SK-N-SH (cell line): Measurements from ENCODE around the gene RGS6. TPM values are rescaled to one million over a fixed set of nuclear protein-coding genes. Genes with fewer than 3 reads are reported as not detected.

Source experiments
- CTCF ChIA-PET: fragments of 300-600, 350-600 bp; formaldehyde crosslinking; extraction: SDS; loops from one replicate; lab custom pipeline; 2021; lab: Yijun Ruan, JAX
- POLR2A ChIA-PET: fragments of 350-600 bp; sonication (Branson Sonifier 250); formaldehyde crosslinking; extraction: SDS; loops from one replicate; lab custom pipeline; 2020; ENCODE audit warnings: antibody characterized with exemption, inconsistent platforms; lab: Yijun Ruan, JAX
- DNase-seq: peaks from one replicate; pipeline ENCODE4 v3.0.0; 2012
- H2AFZ ChIP-seq: fragments of 200-600 bp; sonication (generic); 2 replicates; pipeline ENCODE4 v1.8.1; 2016; ENCODE audit warnings: antibody characterized with exemption, mild to moderate bottlenecking, low read depth
- H3F3A ChIP-seq: fragments of 200-600 bp; sonication (generic); replicated peaks from 2 replicates; pipeline ENCODE3; 2016; ENCODE audit warnings: antibody characterized with exemption, mild to moderate bottlenecking; ENCODE audit not compliant: insufficient read depth
- H3K27ac ChIP-seq, 2 experiments: fragments of 200-500 bp in 1 of 2; fragments of 200-600 bp in 1 of 2; sonication (Bioruptor generic) in 1 of 2; sonication (generic), shearing (Covaris generic) in 1 of 2; 2 replicates each; pipeline versions ENCODE4 v1.5.1 to v1.6.1; 2014 to 2016; ENCODE audit warnings: low read depth in 2 of 2, inconsistent platforms in 1 of 2, low read length in 1 of 2, mild to moderate bottlenecking in 1 of 2, mixed read lengths in 1 of 2
- H3K27me3 ChIP-seq: fragments of 200-600 bp; sonication (generic), shearing (Covaris generic); 2 replicates; pipeline ENCODE4 v1.6.1; 2016; ENCODE audit warnings: mixed run types; ENCODE audit not compliant: insufficient read depth
- H3K36me3 ChIP-seq, 2 experiments: fragments of 200-500 bp in 1 of 2; fragments of 200-600 bp in 1 of 2; sonication (Bioruptor generic) in 1 of 2; sonication (generic) in 1 of 2; replicated peaks in 1 of 2; 2 replicates each; pipeline versions ENCODE3 to v1.5.1; 2014 to 2016; ENCODE audit warnings: low read length in 1 of 2, mild to moderate bottlenecking in 1 of 2; ENCODE audit not compliant: insufficient read depth in 2 of 2, control insufficient read depth in 1 of 2
- H3K4me1 ChIP-seq, 2 experiments: fragments of 200-500 bp in 1 of 2; fragments of 200-600 bp in 1 of 2; sonication (Bioruptor generic) in 1 of 2; sonication (generic), shearing (Covaris generic) in 1 of 2; 2 replicates each; pipeline versions ENCODE4 v1.5.1 to v1.6.1; 2014 to 2016; ENCODE audit warnings: low read depth in 1 of 2, low read length in 1 of 2, mixed run types in 1 of 2; ENCODE audit not compliant: insufficient read depth in 2 of 2, control insufficient read depth in 1 of 2
- H3K4me2 ChIP-seq: fragments of 200-600 bp; sonication (generic), shearing (Covaris generic); 2 replicates; pipeline ENCODE4 v1.6.1; 2017; ENCODE audit warnings: mixed run types
- H3K4me3 ChIP-seq, 2 experiments: fragments of 200-500 bp in 1 of 2; fragments of 200-600 bp in 1 of 2; sonication (Bioruptor generic) in 1 of 2; sonication (generic), shearing (Covaris generic) in 1 of 2; 2 replicates each; pipeline versions ENCODE4 v1.5.1 to v1.8.1; 2014 to 2016; ENCODE audit warnings: low read depth in 2 of 2, inconsistent platforms in 1 of 2, low read length in 1 of 2, mild to moderate bottlenecking in 1 of 2, mixed read lengths in 1 of 2, moderate library complexity in 1 of 2
- H3K79me2 ChIP-seq: fragments of 200-600 bp; sonication (generic); 2 replicates; pipeline ENCODE4 v1.8.1; 2017; ENCODE audit warnings: mild to moderate bottlenecking; ENCODE audit not compliant: insufficient read depth
- H3K9ac ChIP-seq: fragments of 200-600 bp; sonication (generic); 2 replicates; pipeline ENCODE4 v1.6.1; 2017; ENCODE audit warnings: mixed run types
- H3K9me2 ChIP-seq: fragments of 200-600 bp; sonication (generic); 2 replicates; pipeline ENCODE4 v1.6.1; 2017; ENCODE audit warnings: mixed run types
- H3K9me3 ChIP-seq: fragments of 200-600 bp; sonication (generic); 2 replicates; pipeline ENCODE4 v1.6.1; 2017; ENCODE audit warnings: mixed run types, mild to moderate bottlenecking, moderate library complexity
- H4K20me1 ChIP-seq: fragments of 200-600 bp; sonication (generic); 2 replicates; pipeline ENCODE4 v1.6.1; 2017; ENCODE audit warnings: mild to moderate bottlenecking, mixed run types; ENCODE audit not compliant: insufficient read depth
- CTCF ChIP-seq: fragments of 200-600 bp; sonication (generic); IDR thresholded peaks from 2 replicates; pipeline ENCODE4 v1.6.1; 2017; ENCODE audit warnings: antibody characterized with exemption, mild to moderate bottlenecking, moderate library complexity
- EP300 ChIP-seq, 2 experiments: IDR thresholded peaks; 2 replicates each; pipeline versions ENCODE4 v1.4.0 to v1.6.1; 2012; ENCODE audit warnings: borderline replicate concordance in 1 of 2, low read depth in 1 of 2, low read length in 1 of 2
- FOSL2 ChIP-seq: IDR thresholded peaks from 2 replicates; pipeline ENCODE4 v1.4.0; 2012; ENCODE audit warnings: low read depth, mild to moderate bottlenecking, moderate library complexity, borderline replicate concordance
- FOXM1 ChIP-seq: IDR thresholded peaks from 2 replicates; pipeline ENCODE4 v1.4.0; 2012; ENCODE audit warnings: low read depth, mild to moderate bottlenecking
- GABPA ChIP-seq: IDR thresholded peaks from 2 replicates; pipeline ENCODE4 v1.4.0; 2012; ENCODE audit warnings: low read depth, mild to moderate bottlenecking
- GATA2 ChIP-seq: sonication (generic); formaldehyde crosslinking; IDR thresholded peaks from 2 replicates; pipeline ENCODE4 v1.5.0; 2020; ENCODE audit warnings: mild to moderate bottlenecking, missing genetic modification reagents
- MEF2A ChIP-seq: IDR thresholded peaks from 2 replicates; pipeline ENCODE4 v1.4.0; 2012; ENCODE audit warnings: low read depth, borderline replicate concordance
- NFIC ChIP-seq: IDR thresholded peaks from 2 replicates; pipeline ENCODE4 v1.4.0; 2012; ENCODE audit warnings: borderline replicate concordance
- NRF1 ChIP-seq: IDR thresholded peaks from 2 replicates; pipeline ENCODE4 v1.6.1; 2012; ENCODE audit warnings: low read depth, mild to moderate bottlenecking, low read length
- POLR2AphosphoS5 ChIP-seq: IDR thresholded peaks from 2 replicates; pipeline ENCODE4 v1.6.1; 2012; ENCODE audit warnings: low read depth, low read length
- RAD21 ChIP-seq: IDR thresholded peaks from 2 replicates; pipeline ENCODE4 v1.6.1; 2012; ENCODE audit warnings: mild to moderate bottlenecking, low read length
- RFX5 ChIP-seq: IDR thresholded peaks from 2 replicates; pipeline ENCODE4 v1.6.1; 2012; ENCODE audit warnings: mild to moderate bottlenecking, improper control_type of control experiment, low read length
- RXRA ChIP-seq: IDR thresholded peaks from 2 replicates; pipeline ENCODE4 v1.4.0; 2012; ENCODE audit warnings: low read depth, mild to moderate bottlenecking, borderline replicate concordance
- SIN3A ChIP-seq: IDR thresholded peaks from 2 replicates; pipeline ENCODE4 v1.6.1; 2012; ENCODE audit warnings: low read depth, mild to moderate bottlenecking, low read length, moderate library complexity, borderline replicate concordance
- SMC3 ChIP-seq: IDR thresholded peaks from 2 replicates; pipeline ENCODE4 v1.6.1; 2012; ENCODE audit warnings: low read depth, low read length, improper control_type of control experiment
- TCF12 ChIP-seq: IDR thresholded peaks from 2 replicates; pipeline ENCODE4 v1.4.0; 2012
- TEAD4 ChIP-seq: IDR thresholded peaks from 2 replicates; pipeline ENCODE4 v1.4.0; 2012; ENCODE audit warnings: mild to moderate bottlenecking, borderline replicate concordance; ENCODE audit not compliant: insufficient read depth
- USF1 ChIP-seq: IDR thresholded peaks from 2 replicates; pipeline ENCODE4 v1.4.0; 2012; ENCODE audit warnings: low read depth, borderline replicate concordance
- USF2 ChIP-seq: fragments of 150-350 bp; IDR thresholded peaks from 2 replicates; pipeline ENCODE4 v1.6.1; 2017; ENCODE audit warnings: antibody characterized with exemption, low read length, low read depth, borderline replicate concordance
- ZBTB33 ChIP-seq: IDR thresholded peaks from 2 replicates; pipeline ENCODE4 v1.4.0; 2012; ENCODE audit warnings: low read depth, borderline replicate concordance
- WGBS: methylation state at CpG from one replicate; pipeline ENCODE4 v1.1.6; 2017; ENCODE audit warnings: low lambda C conversion rate; 5-methylcytosine and 5-hydroxymethylcytosine counted together
- polyA plus RNA-seq, 3 experiments: library from polyadenylated mRNA; depleted of rRNA; stranded (reverse); fragments of >200 nt; gene quantifications; 2 replicates each; pipeline ENCODE4 v1.2.3, GENCODE V29; 2012

Gene RGS6
- polyA plus RNA-seq, 1 of the 3 experiments (the other 2 are of a cell fraction) = not detected

GRCh38 chr14:72457641-72458040, 525.4 kb downstream of the RGS6 start:
- Histone ChIP-seq H3K27ac (no peak overlapping the region), H3K27me3 (peaks cover 10% of the 10 kb centered on the region; the same call in 1 of the 2 replicates), H3K9me2 (no peaks in the 10 kb centered on the region), H3K4me2 (no peak overlapping the region), H3K4me1 (no peaks in the 10 kb centered on the region), H3K36me3 (no peaks in the 10 kb centered on the region), H3K79me2 (no peaks in the 10 kb centered on the region), H3K4me3 (no peak overlapping the region), H3F3A (no peaks in the 10 kb centered on the region), H3K9me3 (no peaks in the 10 kb centered on the region), H4K20me1 (no peaks in the 10 kb centered on the region), H2AFZ (peak overlapping the region; percentile 59; the same call in 1 of the 2 replicates), H3K9ac (no peak overlapping the region)
- TF ChIP-seq SIN3A (no peak), TEAD4 (no peak), USF1 (no peak), SMC3 (no peak), NFIC (no peak), GATA2 (CRISPR knock-in tag) (no peak), ZBTB33 (no peak), USF2 (no peak), RXRA (no peak), MEF2A (no peak), RAD21 (no peak), TCF12 (no peak)
- POLR2A ChIA-PET = no interaction called here
- 22% methylated on average over 3 of the region's 4 CpGs for WGBS
- DNase-seq = no peak
- CTCF ChIA-PET = interaction anchor here (1.2 to 1.8 kb wide), 3 partner anchors 37 to 448 kb away, joined by 4 to 5 read pairs (median 5); no protein-coding TSS in a partner anchor

GRCh38 chr14:72462056-72462455, 529.8 kb downstream of the RGS6 start:
- H3K4me3 ChIP-seq = no peak overlapping the region
- ChIA-PET CTCF (no interaction called here), POLR2A (no interaction called here)
- H3K9me3 ChIP-seq = peaks cover 7% of the 10 kb centered on the region; the same call in 1 of the 2 replicates
- H4K20me1 ChIP-seq = no peaks in the 10 kb centered on the region
- no peaks in the 10 kb centered on the region for H3K4me1 ChIP-seq
- no peaks in the 10 kb centered on the region for H3F3A ChIP-seq
- no peaks in the 10 kb centered on the region for H3K79me2 ChIP-seq
- H3K4me2 ChIP-seq = no peak overlapping the region
- no peaks in the 10 kb centered on the region for H3K36me3 ChIP-seq
- no peak overlapping the region for H3K9ac ChIP-seq
- no peaks in the 10 kb centered on the region for H3K9me2 ChIP-seq
- no peak overlapping the region for H2AFZ ChIP-seq
- 11% methylated on average over 2 of the region's 2 CpGs for WGBS
- no peak for DNase-seq
- H3K27ac ChIP-seq = no peak overlapping the region
- peaks cover under 1% of the 10 kb centered on the region; the same call in 1 of the 2 replicates for H3K27me3 ChIP-seq
- no peak for TF ChIP-seq SIN3A
- TF ChIP-seq POLR2AphosphoS5 = no peak
- no peak for TF ChIP-seq CTCF
- no peak for TF ChIP-seq RAD21
- TF ChIP-seq FOXM1 = no peak
- TF ChIP-seq EP300 (IDR thresholded peaks at IDR 0.05; ENCODE audit: borderline replicate concordance in 1 of 2, low read depth in 1 of 2, low read length in 1 of 2) = no peak
- TF ChIP-seq GATA2 (CRISPR knock-in tag) = no peak
- no peak for TF ChIP-seq NFIC
- TF ChIP-seq FOSL2 = no peak
- no peak for TF ChIP-seq NRF1
- no peak for TF ChIP-seq SMC3
- no peak for TF ChIP-seq USF2
- TF ChIP-seq ZBTB33 = no peak
- TF ChIP-seq RFX5 = no peak
- no peak for TF ChIP-seq GABPA
